HepG2 (cell line): ENCODE measurements around the gene RAB5B. TPM values are rescaled to one million over a fixed set of nuclear protein-coding genes. Genes with fewer than 3 reads are reported as not detected.
A peak's percentile ranks its signal among the peaks of the same experiment; 100 is the strongest.
"Not testable (repeated sequence)": the region's sequence is repeated elsewhere in the genome, so short reads cannot be mapped to it uniquely, and the experiment has no call there.

Experiments
- ATAC-seq: fragments of 200-7000 bp; cut with Tn5 transposase; 3 replicates; pipeline ENCODE4 v1.9.1; 2020; ENCODE audit warnings: mild to moderate bottlenecking, moderate library complexity
- BruUV-seq: library from RNA; stranded (reverse); fragments of 400-500 nt; replicated peaks from 2 replicates; lab custom pipeline; 2021; lab: Mats Ljungman, UMichigan
- CTCF ChIA-PET: fragments of 300-600 bp; formaldehyde crosslinking; extraction: SDS; loops from one replicate; lab custom pipeline; 2021; ENCODE audit warnings: low total read pairs, inconsistent platforms, low intra/inter-chr PET ratio; lab: Yijun Ruan, JAX
- POLR2A ChIA-PET: fragments of 350-600 bp; sonication (Branson Sonifier 250); formaldehyde crosslinking; loops from one replicate; lab custom pipeline; 2020; ENCODE audit warnings: antibody characterized with exemption, inconsistent platforms; lab: Yijun Ruan, JAX
- DNase-seq: peaks from one replicate; pipeline ENCODE4 v3.0.0-alpha.2; 2015; ENCODE audit warnings: low spot score
- FAIRE-seq: peaks from 3 replicates; lab custom pipeline; 2011; peaks lifted over from hg19 to GRCh38; lab: Jason Lieb, UNC
- H2AFZ ChIP-seq: one replicate; pipeline ENCODE4 v1.6.1; 2011; ENCODE audit warnings: low read length, inconsistent platforms
- H3K27ac ChIP-seq: fragments of 300-600 bp; 3 replicates; pipeline ENCODE4 v1.8.0; 2011; ENCODE audit warnings: mixed run types, mild to moderate bottlenecking, mixed read lengths, low read length, inconsistent platforms; ENCODE audit not compliant: insufficient read depth; ENCODE audit errors: extremely low read length
- H3K27me3 ChIP-seq, 2 experiments: fragments of 200-600 bp in 1 of 2; 2 replicates in 1 of 2; 3 replicates in 1 of 2; pipeline versions ENCODE4 v1.6.0 to v1.8.0; 2011; ENCODE audit warnings: low read length in 2 of 2, mild to moderate bottlenecking in 2 of 2, moderate library complexity in 2 of 2, inconsistent platforms in 1 of 2; ENCODE audit not compliant: insufficient read depth in 2 of 2, control insufficient read depth in 1 of 2
- H3K36me3 ChIP-seq, 2 experiments: fragments of 200-600 bp in 1 of 2; replicated peaks in 1 of 2; 2 replicates in 1 of 2; 3 replicates in 1 of 2; pipeline versions ENCODE4 v1.5.1 to v1.8.0; 2011; ENCODE audit warnings: low read length in 2 of 2, inconsistent platforms in 1 of 2; ENCODE audit not compliant: insufficient read depth in 2 of 2, control insufficient read depth in 1 of 2
- H3K4me1 ChIP-seq: 2 replicates; pipeline ENCODE4 v1.5.1; 2012; ENCODE audit warnings: low read length, inconsistent platforms; ENCODE audit not compliant: insufficient read depth
- H3K4me2 ChIP-seq: 2 replicates; pipeline ENCODE4 v1.6.0; 2011; ENCODE audit warnings: low read depth, low read length, inconsistent platforms
- H3K4me3 ChIP-seq, 3 experiments: fragments of 200-600 bp in 1 of 3; sonication (generic), shearing (Covaris generic) in 1 of 3; replicated peaks in 1 of 3; 2 replicates each; pipeline ENCODE4 v1.5.1; 2011 to 2016; ENCODE audit warnings: low read length in 3 of 3, inconsistent platforms in 2 of 3, low read depth in 2 of 3, mild to moderate bottlenecking in 2 of 3, control low read depth in 1 of 3, mixed read lengths in 1 of 3; ENCODE audit not compliant: insufficient read depth in 1 of 3
- H3K79me2 ChIP-seq: one replicate; pipeline ENCODE4 v1.6.1; 2011; ENCODE audit warnings: low read length, inconsistent platforms; ENCODE audit not compliant: insufficient read depth
- H3K9ac ChIP-seq: 2 replicates; pipeline ENCODE4 v1.6.0; 2011; ENCODE audit warnings: mild to moderate bottlenecking, low read depth, low read length, inconsistent platforms; ENCODE audit not compliant: insufficient read depth
- H3K9me3 ChIP-seq: 2 replicates; pipeline ENCODE4 v1.5.1; 2012; ENCODE audit warnings: mild to moderate bottlenecking, low read length
- H4K20me1 ChIP-seq: 2 replicates; pipeline ENCODE4 v1.6.0; 2011; ENCODE audit warnings: inconsistent platforms, mild to moderate bottlenecking, low read length, moderate library complexity; ENCODE audit not compliant: insufficient read depth
- DR1 ChIP-seq: sonication (generic); formaldehyde crosslinking; IDR thresholded peaks from 2 replicates; pipeline ENCODE4 v1.8.0; 2021; ENCODE audit warnings: mild to moderate bottlenecking, missing genetic modification reagents, inconsistent platforms
- DRAP1 ChIP-seq: IDR thresholded peaks from 2 replicates; pipeline ENCODE4 v1.6.1; 2016; ENCODE audit warnings: missing genetic modification reagents, missing compliant biosample characterization
- NFYB ChIP-seq: sonication (generic); formaldehyde crosslinking; IDR thresholded peaks from 2 replicates; pipeline ENCODE4 v1.4.0; 2020; ENCODE audit warnings: missing genetic modification reagents
- NFYC ChIP-seq: IDR thresholded peaks from 2 replicates; pipeline ENCODE4 v1.6.1; 2016; ENCODE audit warnings: missing genetic modification reagents, missing compliant biosample characterization
- POLR2A ChIP-seq, 2 experiments: IDR thresholded peaks; 2 replicates each; pipeline ENCODE4 v1.6.1; 2011; ENCODE audit warnings: low read depth in 2 of 2, low read length in 2 of 2, mild to moderate bottlenecking in 1 of 2, moderate library complexity in 1 of 2; ENCODE audit not compliant: insufficient read depth in 1 of 2
- POLR2AphosphoS5 ChIP-seq: IDR thresholded peaks from 2 replicates; pipeline ENCODE4 v1.6.1; 2012; ENCODE audit warnings: low read depth, low read length
- POLR2G ChIP-seq: fragments of 200-400 bp; formaldehyde crosslinking; IDR thresholded peaks from 2 replicates; pipeline ENCODE4 v1.6.1; 2018; ENCODE audit warnings: mild to moderate bottlenecking, low read depth, low read length, moderate library complexity
- SOX13 ChIP-seq, 3 experiments: fragments of 450-650 bp in 1 of 3; sonication (generic) in 1 of 3; formaldehyde crosslinking in 1 of 3; IDR thresholded peaks in 2 of 3; conservative IDR thresholded peaks in 1 of 3; 2 replicates each; pipeline versions ENCODE4 v1.5.0 to v1.6.1; 2016 to 2020; ENCODE audit warnings: antibody characterized with exemption in 1 of 3, mild to moderate bottlenecking in 1 of 3, missing compliant biosample characterization in 1 of 3, missing genetic modification reagents in 1 of 3, moderate library complexity in 1 of 3
- ZMYM4 ChIP-seq: sonication (generic); formaldehyde crosslinking; IDR thresholded peaks from 2 replicates; pipeline ENCODE4 v1.8.1; 2023; ENCODE audit warnings: mild to moderate bottlenecking, missing genetic modification reagents
- WGBS: methylation state at CpG from one replicate; pipeline ENCODE4 v1.1.6; 2017; ENCODE audit warnings: low lambda C conversion rate; 5-methylcytosine and 5-hydroxymethylcytosine counted together
- in situ Hi-C: cut with HindIII; loops from 2 replicates; pipeline ENCODE4 v1.10.0; 2017; ENCODE audit warnings: low pct_unique_long_range_greater_than_20kb; ENCODE audit not compliant: extremely low pct_ligation_motif_present
- intact Hi-C: fragments of 100-400 bp; cut with micrococcal nuclease; formaldehyde crosslinking; loops from one replicate; pipeline ENCODE4 v1.10.0; 2022; ENCODE audit not compliant: unreplicated experiment
- polyA plus RNA-seq, 8 experiments: library from polyadenylated mRNA; depleted of rRNA in 3 of 8; stranded (reverse) in 7 of 8; unstranded in 1 of 8; fragments of >200 nt; fragmentation: Illumina TruSeq in 4 of 8; extraction: Trizol in 4 of 8; gene quantifications; 2 replicates each; pipeline versions ENCODE4 v1.2.1 to v1.2.3, GENCODE V29; 2011 to 2016; ENCODE audit warnings: low read depth in 4 of 8, missing spikeins in 1 of 8, mixed read lengths in 1 of 8; ENCODE audit not compliant: insufficient read depth in 1 of 8
- total RNA-seq, 5 experiments: library from RNA; depleted of rRNA; stranded (reverse); fragments of >200 nt; fragmentation: Illumina TruSeq; extraction: Trizol; gene quantifications; 2 replicates each; pipeline ENCODE4 v1.2.3, GENCODE V29; 2016; ENCODE audit warnings: low read depth in 1 of 5

Gene RAB5B
- total and polyA plus RNA-seq, 2 of the 13 experiments (the other 11 are each of a cell fraction or from before 2014, with no cell fraction given) = 26.0 to 68.3 TPM

GRCh38 chr12:55999522-55999921 lies 25.6 kb downstream of the RAB5B start:
- CTCF ChIA-PET; DNase-seq; H3K9me3 ChIP-seq; H3K4me2 ChIP-seq; H2AFZ ChIP-seq; FAIRE-seq; BruUV-seq; H3K27me3 ChIP-seq; H3K9ac ChIP-seq; H3K27ac ChIP-seq; H4K20me1 ChIP-seq; ATAC-seq; H3K4me3 ChIP-seq; intact Hi-C loops; TF ChIP-seq SOX13 (IDR thresholded peaks at IDR 0.05): not testable (repeated sequence)
- 80% methylated on average over 5 of the region's 6 CpGs for WGBS
- POLR2A ChIA-PET = interaction anchor here (0.9 to 2.3 kb wide), 2 partner anchors 12 to 26 kb away, joined by 3 to 15 read pairs; partner anchors contain the start of gene RAB5B
- Histone ChIP-seq H3K4me1 (peaks cover 60% of the 10 kb centered on the region), H3K36me3 (peaks cover 11 to 21% of the 10 kb centered on the region in 2 experiments; a peak in 4 of 5 replicates), H3K79me2 (peaks cover 20% of the 10 kb centered on the region)
- TF ChIP-seq POLR2AphosphoS5 (peak; percentile 34; the same call in 1 of the 2 replicates), POLR2A (IDR thresholded peaks at IDR 0.05; ENCODE audit: insufficient read depth in 1 of 2, low read depth in 2 of 2, low read length in 2 of 2) (peak; percentile 59 to 63; a peak in 3 of 4 replicates), ZMYM4 (CRISPR knock-in tag) (peak; percentile 48; the same call in 1 of the 2 replicates), DR1 (CRISPR knock-in tag) (peak; percentile 21; the same call in 1 of the 2 replicates), POLR2G (peak; percentile 64), NFYB (peak; percentile 77), SOX13 (CRISPR knock-in tag; conservative IDR thresholded peaks at IDR 0.05 in 1 of 2, IDR thresholded peaks at IDR 0.05 in 1 of 2) (0 out of 4 replicates have a peak, but pooled peaks of 1 of the 2 experiments have one; percentile 6), NFYC (CRISPR knock-in tag) (peak; percentile 72), DRAP1 (CRISPR knock-in tag) (peak; percentile 53; the same call in 1 of the 2 replicates)
- in situ Hi-C loops = loop anchor here (5.0 kb wide), 1 partner anchor 33 kb away; no protein-coding TSS in a partner anchor
